GM11168 (cell line): ENCODE data around the gene TMED4.

Experiments used
- in situ Hi-C: fragments of 300-500 bp; cut with MboI; formaldehyde crosslinking; loops from one replicate; pipeline ENCODE4 v1.12.0; 2022; ENCODE audit warnings: low sequenced_read_pairs; ENCODE audit not compliant: unreplicated experiment

The TMED4 gene

GRCh38 chr7:44547536-44548231 is 34.3 kb downstream of the TMED4 start:
- in situ Hi-C loops: no loop called here

- in situ Hi-C loops: no loop called here
Observed at GRCh38 chr7:44541876-44542610, 40.0 kb downstream of the TMED4 start.

DNA sequence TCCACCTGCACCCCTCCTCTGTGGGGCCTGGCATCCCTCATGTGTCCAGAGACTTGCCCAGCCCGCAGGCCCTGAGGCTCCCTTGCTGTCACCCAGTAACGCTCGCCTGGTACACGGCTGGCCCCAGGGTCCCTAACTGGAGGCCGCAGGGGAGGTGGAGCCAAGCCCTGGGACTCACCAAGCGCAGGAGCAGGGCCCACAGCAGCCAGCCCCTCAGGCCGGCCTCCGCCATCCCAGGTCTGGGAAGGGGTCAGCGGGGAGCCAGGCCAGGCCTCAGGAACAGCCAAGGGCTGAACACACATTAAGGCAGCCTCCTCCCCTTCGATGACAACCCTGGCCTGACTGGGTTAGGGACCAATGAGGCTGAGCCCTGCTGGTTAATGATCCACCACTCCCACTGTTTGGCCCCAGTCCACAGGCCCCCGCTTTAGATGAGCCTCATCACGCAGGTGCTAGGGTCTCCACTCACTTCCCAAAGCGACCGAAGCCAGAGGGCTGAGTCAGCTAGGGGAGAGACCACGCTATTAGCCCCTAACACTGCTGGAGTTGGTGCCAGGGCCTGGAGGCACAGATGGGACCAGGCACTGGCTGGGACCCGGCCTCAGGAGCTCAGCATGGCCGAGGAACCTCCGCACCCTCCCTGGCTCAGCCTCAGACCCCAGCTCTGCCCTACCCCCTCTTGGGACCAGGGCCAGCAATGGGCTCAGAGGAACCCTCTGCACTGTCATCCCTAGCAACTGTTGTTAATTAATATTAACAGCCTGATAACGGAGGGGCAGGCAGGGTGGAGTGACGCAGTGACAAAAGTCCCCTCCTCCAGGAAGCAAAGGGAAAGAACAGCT is 40.8 kb downstream of the TMED4 start, which contains the start of gene NPC1L1:
Gene NPC1L1 (minus strand): TSS at position 303 of the 842 bp plus-strand sequence. CDS start 71 bp downstream, at position 232.
- in situ Hi-C loops: no loop called here

- in situ Hi-C loops: no loop called here
Observed at GRCh38 chr7:44540592-44541027, 41.4 kb downstream of the TMED4 start.

GRCh38 chr7:44539669-44540506 is 42.1 kb downstream of the TMED4 start:
- in situ Hi-C loops: no loop called here

DNA sequence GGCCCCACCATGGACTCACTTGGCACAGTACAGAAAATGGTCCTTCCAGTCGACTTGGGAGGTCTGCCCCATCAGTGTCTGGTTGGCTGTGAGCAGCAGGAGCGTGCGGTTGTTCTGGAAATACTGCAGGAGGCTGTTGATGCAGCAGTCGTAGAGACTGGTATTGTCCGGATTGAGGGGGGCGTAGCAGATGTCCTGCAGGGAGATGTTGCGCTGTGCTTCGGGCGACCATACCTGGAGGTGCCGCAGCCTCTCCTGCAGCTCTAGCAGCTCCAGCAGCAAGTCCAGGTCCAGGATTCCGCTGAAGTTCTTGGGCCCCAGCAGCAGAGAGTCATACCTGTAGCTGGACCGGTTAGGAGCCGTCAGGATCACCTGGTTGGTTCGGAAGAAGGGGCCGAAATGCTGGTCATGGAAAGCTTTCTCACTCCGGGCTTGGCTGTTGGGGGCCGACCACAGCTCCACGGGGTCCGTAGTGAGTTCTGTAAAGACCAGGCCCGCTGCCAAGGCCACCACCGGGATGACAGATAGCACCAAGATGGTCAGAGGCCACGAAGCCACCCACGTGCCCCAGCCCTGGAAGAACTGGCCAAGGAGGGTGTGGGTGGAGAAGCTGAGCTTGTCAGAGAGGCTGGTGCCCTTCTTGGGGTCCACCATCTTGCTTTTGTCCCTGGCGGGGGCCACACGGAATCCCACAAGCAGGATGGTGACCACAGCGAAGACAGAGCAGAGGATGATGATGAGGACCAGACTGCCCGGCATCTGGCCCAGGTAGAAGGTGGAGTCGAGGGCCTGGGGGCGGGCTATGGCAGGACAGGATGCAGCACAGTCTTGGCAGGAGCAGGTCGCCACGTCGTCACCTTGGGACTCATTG is 43.0 kb downstream of the TMED4 start:
- in situ Hi-C loops: no loop called here

- in situ Hi-C loops: no loop called here
Observed at GRCh38 chr7:44538093-44538797, 43.8 kb downstream of the TMED4 start.

GRCh38 chr7:44537442-44537841 is 44.6 kb downstream of the TMED4 start:
- in situ Hi-C loops: no loop called here

DNA sequence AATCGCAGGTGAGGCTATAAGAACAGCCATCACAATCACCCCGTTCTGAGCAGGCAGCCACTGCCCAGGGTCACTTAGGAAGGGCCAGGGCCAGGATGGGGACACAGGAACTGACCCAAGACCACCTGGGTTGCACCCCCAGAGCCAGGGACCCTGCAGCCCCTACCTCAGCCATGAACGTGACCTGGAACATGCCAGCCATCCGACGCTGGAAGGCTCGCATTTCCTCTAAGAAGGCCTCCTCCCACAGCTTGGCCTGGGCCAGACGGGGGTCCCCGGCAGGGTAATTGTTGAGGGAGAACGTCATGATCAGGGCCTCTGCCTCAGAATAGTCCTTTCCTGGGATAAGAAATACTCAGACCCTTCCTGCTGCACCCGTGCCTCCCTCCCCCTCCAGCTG is 45.9 kb downstream of the TMED4 start:
- in situ Hi-C loops: no loop called here

- in situ Hi-C loops: no loop called here
Observed at GRCh38 chr7:44535348-44536064, 46.5 kb downstream of the TMED4 start.

GRCh38 chr7:44534501-44534900 is 47.5 kb downstream of the TMED4 start:
- in situ Hi-C loops: no loop called here

DNA sequence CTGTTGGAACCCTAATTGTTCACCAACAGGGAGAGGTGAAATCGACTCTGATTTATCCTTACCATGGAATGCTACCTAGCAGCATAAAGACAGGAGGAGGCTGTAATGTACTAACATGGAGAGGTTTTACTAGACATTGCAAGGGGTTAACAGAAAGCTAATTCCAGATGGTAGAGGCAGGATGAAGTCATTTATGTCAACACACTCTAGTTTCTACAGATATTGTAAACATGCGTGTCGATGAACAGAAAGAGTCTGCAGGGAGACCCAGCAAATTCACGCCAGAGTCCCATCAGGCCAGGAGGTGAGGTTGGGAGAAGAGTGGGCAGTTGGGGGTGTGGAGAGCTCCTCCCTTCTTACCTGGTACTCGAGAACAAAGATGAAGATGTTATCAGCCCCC is 47.9 kb downstream of the TMED4 start:
- in situ Hi-C loops: no loop called here

- in situ Hi-C loops: no loop called here
Observed at GRCh38 chr7:44533301-44534055, 48.6 kb downstream of the TMED4 start.

GRCh38 chr7:44531421-44532380 is 50.3 kb downstream of the TMED4 start:
- in situ Hi-C loops: no loop called here

DNA sequence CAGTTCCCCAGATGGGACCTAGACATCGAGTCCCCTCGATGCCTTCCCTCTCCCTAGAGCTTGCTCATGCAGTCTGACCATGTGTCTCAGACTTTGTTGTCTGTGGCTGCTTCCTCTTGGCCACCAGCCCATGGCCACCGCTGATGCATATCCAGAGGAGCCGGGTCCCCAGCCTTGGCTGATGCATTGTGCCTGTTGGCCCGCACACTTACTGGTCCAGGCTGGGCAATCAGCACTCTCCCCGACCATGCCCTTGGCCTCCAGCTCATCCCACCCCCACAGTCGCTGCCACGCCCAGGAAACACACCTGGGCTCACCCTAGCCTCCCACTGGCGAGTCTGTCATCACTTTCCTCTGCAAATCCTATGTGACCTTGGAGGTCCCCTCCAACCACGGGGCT is 51.0 kb downstream of the TMED4 start:
- in situ Hi-C loops: no loop called here
